Loucy (cell line): ENCODE results near the gene OR14I1.
A peak's percentile ranks its signal among the peaks of the same experiment; 100 is the strongest.

Experiments
- H2AFZ ChIP-seq: fragments of 200-600 bp; sonication (generic); 2 replicates; pipeline ENCODE4 v1.6.0; 2016; ENCODE audit warnings: antibody characterized with exemption, mild to moderate bottlenecking, low read length, moderate library complexity
- H3F3A ChIP-seq: fragments of 200-600 bp; 2 replicates; pipeline ENCODE4 v1.6.0; 2016; ENCODE audit warnings: antibody characterized with exemption, low read depth, mild to moderate bottlenecking
- H3K27me3 ChIP-seq: fragments of 200-600 bp; sonication (generic); 2 replicates; pipeline ENCODE4 v1.6.1; 2014; ENCODE audit warnings: low read length, mild to moderate bottlenecking; ENCODE audit not compliant: insufficient read depth, poor library complexity, severe bottlenecking
- H3K36me3 ChIP-seq: fragments of 200-600 bp; sonication (generic); 2 replicates; pipeline ENCODE4 v1.6.1; 2016; ENCODE audit warnings: low read length; ENCODE audit not compliant: insufficient read depth
- H3K4me1 ChIP-seq: fragments of 200-600 bp; sonication (generic); 2 replicates; pipeline ENCODE4 v1.5.1; 2014; ENCODE audit warnings: low read length, mild to moderate bottlenecking; ENCODE audit not compliant: insufficient read depth, poor library complexity, severe bottlenecking
- H3K4me2 ChIP-seq: fragments of 200-600 bp; sonication (generic); 2 replicates; pipeline ENCODE4 v1.6.0; 2014; ENCODE audit warnings: antibody characterized with exemption, low read length, low read depth, mild to moderate bottlenecking; ENCODE audit not compliant: poor library complexity, severe bottlenecking
- H3K4me3 ChIP-seq: fragments of 200-600 bp; sonication (generic); 2 replicates; pipeline ENCODE4 v1.5.1; 2014; ENCODE audit warnings: low read length, mild to moderate bottlenecking, mixed read lengths; ENCODE audit not compliant: poor library complexity, severe bottlenecking
- H3K79me2 ChIP-seq: fragments of 200-600 bp; sonication (generic); 2 replicates; pipeline ENCODE4 v1.6.1; 2014; ENCODE audit warnings: low read length; ENCODE audit not compliant: insufficient read depth
- H3K9ac ChIP-seq: fragments of 200-600 bp; sonication (generic); 2 replicates; pipeline ENCODE4 v1.6.0; 2014; ENCODE audit warnings: mild to moderate bottlenecking, low read depth, low read length, moderate library complexity; ENCODE audit not compliant: poor library complexity, severe bottlenecking
- H3K9me2 ChIP-seq: fragments of 200-600 bp; sonication (generic); replicated peaks from 2 replicates; pipeline ENCODE4 v1.6.1; 2016; ENCODE audit warnings: low read depth, low read length, mixed read lengths
- H3K9me3 ChIP-seq: fragments of 200-600 bp; sonication (generic); 2 replicates; pipeline ENCODE4 v1.6.1; 2014; ENCODE audit warnings: mild to moderate bottlenecking, antibody characterized with exemption, low read length, low read depth; ENCODE audit not compliant: insufficient read depth
- H4K20me1 ChIP-seq: fragments of 200-600 bp; sonication (generic); 2 replicates; pipeline ENCODE4 v1.6.0; 2014; ENCODE audit warnings: antibody characterized with exemption, low read length, mild to moderate bottlenecking; ENCODE audit not compliant: insufficient read depth, poor library complexity, severe bottlenecking
- CTCF ChIP-seq: fragments of 200-600 bp; sonication (generic); conservative IDR thresholded peaks from 2 replicates; pipeline ENCODE4 v1.5.1; 2014; ENCODE audit warnings: mild to moderate bottlenecking, antibody characterized with exemption, low read length
- EZH2phosphoT487 ChIP-seq: fragments of 200-600 bp; IDR thresholded peaks from 2 replicates; pipeline ENCODE4 v1.6.1; 2018; ENCODE audit warnings: antibody characterized with exemption, mild to moderate bottlenecking, moderate library complexity, borderline replicate concordance

The OR14I1 gene

DNA sequence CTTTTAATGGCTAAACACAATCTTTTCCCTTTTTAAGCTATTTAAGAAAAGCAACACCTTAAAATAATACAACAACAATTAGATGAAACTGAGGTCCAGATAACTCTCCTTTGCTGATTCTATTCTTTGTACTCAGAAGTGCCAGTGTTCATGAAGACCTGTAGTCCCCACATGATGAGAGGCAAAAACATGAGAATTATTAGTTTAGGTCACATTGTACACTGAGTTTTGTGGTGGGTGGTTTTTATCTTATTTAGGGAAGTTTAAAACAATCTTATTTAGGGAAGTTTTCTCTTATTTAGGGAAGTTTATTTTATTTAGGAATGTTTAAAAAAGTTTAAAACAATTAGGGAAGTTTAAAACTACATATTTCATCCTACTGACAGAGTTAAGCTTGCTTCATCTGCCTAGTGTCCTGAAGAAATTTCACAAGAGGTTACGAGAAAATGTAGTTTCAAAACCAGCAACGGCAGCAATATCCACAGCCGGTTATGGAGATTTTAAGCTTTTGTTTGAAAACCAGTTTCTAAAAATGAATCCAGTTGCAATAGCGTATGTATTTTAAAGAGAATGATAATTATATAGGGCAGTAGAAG, 7.8 kb upstream of the OR14I1 start:
- Histone ChIP-seq H3K79me2 (no peaks in the 10 kb centered on the region), H3K9me2 (no peaks in the 10 kb centered on the region), H3F3A (no peaks in the 10 kb centered on the region), H3K36me3 (no peaks in the 10 kb centered on the region), H3K27me3 (no peaks in the 10 kb centered on the region), H3K9ac (no peak overlapping the region), H3K4me3 (no peak overlapping the region), H2AFZ (no peak overlapping the region), H4K20me1 (no peaks in the 10 kb centered on the region), H3K4me2 (no peak overlapping the region), H3K9me3 (peaks cover 6% of the 10 kb centered on the region), H3K4me1 (no peaks in the 10 kb centered on the region)
- TF ChIP-seq CTCF (no peak), EZH2phosphoT487 (no peak)

GRCh38 chr1:248704606-248705005, 2.0 kb upstream of the OR14I1 start:
- H3F3A ChIP-seq, result no peaks in the 10 kb centered on the region
- H3K9me3 ChIP-seq, result no peaks in the 10 kb centered on the region; the same call in 1 of the 2 replicates
- no peak overlapping the region for H3K4me2 ChIP-seq
- no peak overlapping the region for H3K4me3 ChIP-seq
- TF ChIP-seq EZH2phosphoT487 (no peak), CTCF (no peak)
- H3K79me2 ChIP-seq, result no peaks in the 10 kb centered on the region
- no peak overlapping the region for H3K9ac ChIP-seq
- H3K9me2 ChIP-seq, result no peaks in the 10 kb centered on the region
- H3K4me1 ChIP-seq, result no peaks in the 10 kb centered on the region
- H2AFZ ChIP-seq, result no peak overlapping the region
- H3K36me3 ChIP-seq, result no peaks in the 10 kb centered on the region
- no peaks in the 10 kb centered on the region for H3K27me3 ChIP-seq
- no peaks in the 10 kb centered on the region for H4K20me1 ChIP-seq

GRCh38 chr1:248703674-248704073, 1.1 kb upstream of the OR14I1 start:
- H3K36me3 ChIP-seq, result no peaks in the 10 kb centered on the region
- H4K20me1 ChIP-seq, result no peaks in the 10 kb centered on the region
- H3K9me3 ChIP-seq, result no peaks in the 10 kb centered on the region; the same call in 1 of the 2 replicates
- no peak overlapping the region for H3K4me2 ChIP-seq
- no peaks in the 10 kb centered on the region for H3K4me1 ChIP-seq
- TF ChIP-seq EZH2phosphoT487 (no peak), CTCF (peak; percentile 31; the same call in 1 of the 2 replicates)
- H3K27me3 ChIP-seq, result no peaks in the 10 kb centered on the region
- H3K9me2 ChIP-seq, result no peaks in the 10 kb centered on the region
- no peak overlapping the region for H2AFZ ChIP-seq
- H3K9ac ChIP-seq, result no peak overlapping the region
- H3K79me2 ChIP-seq, result no peaks in the 10 kb centered on the region
- H3K4me3 ChIP-seq, result no peak overlapping the region
- H3F3A ChIP-seq, result no peaks in the 10 kb centered on the region
